ENCODE measurements around the gene MAP1S.

DNA sequence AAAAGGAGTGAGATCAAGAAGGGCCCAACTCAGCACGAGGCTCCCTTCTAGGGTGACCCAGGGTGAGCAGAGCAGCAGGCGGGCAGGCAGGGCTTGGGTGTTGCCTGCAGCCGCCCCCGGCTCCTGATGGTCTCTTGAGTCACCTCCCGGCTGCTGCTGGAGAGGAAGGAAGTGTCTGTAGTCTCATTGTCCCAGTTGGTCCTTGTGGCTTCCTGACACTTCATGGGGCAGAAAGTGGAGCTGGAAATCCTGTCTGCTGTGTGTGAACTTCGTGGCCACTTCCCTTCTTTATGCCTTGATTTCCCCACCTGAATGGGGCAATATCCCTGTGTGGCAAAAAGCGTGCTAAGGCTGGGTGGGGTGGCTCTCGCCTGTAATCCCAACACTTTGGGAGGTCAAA is 2.5 kb downstream of the MAP1S start:
- TF ChIP-seq, protein P1, sequence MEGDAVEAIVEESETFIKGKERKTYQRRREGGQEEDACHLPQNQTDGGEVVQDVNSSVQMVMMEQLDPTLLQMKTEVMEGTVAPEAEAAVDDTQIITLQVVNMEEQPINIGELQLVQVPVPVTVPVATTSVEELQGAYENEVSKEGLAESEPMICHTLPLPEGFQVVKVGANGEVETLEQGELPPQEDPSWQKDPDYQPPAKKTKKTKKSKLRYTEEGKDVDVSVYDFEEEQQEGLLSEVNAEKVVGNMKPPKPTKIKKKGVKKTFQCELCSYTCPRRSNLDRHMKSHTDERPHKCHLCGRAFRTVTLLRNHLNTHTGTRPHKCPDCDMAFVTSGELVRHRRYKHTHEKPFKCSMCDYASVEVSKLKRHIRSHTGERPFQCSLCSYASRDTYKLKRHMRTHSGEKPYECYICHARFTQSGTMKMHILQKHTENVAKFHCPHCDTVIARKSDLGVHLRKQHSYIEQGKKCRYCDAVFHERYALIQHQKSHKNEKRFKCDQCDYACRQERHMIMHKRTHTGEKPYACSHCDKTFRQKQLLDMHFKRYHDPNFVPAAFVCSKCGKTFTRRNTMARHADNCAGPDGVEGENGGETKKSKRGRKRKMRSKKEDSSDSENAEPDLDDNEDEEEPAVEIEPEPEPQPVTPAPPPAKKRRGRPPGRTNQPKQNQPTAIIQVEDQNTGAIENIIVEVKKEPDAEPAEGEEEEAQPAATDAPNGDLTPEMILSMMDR (IDR thresholded peaks at IDR 0.05) = no peak
- TF ChIP-seq POLR2A (IDR thresholded peaks at IDR 0.05) = no peak
- no peak for TF ChIP-seq POLR2AphosphoS5 (IDR thresholded peaks at IDR 0.05)
